Embryonic facial prominence (tissue), 1 donor: ENCODE results near the gene FITM1.

Experiments used
- DNase-seq: peaks from one replicate; pipeline ENCODE4 v3.0.0-alpha.2; 2016; ENCODE audit errors: extremely low spot score

The FITM1 gene

DNA sequence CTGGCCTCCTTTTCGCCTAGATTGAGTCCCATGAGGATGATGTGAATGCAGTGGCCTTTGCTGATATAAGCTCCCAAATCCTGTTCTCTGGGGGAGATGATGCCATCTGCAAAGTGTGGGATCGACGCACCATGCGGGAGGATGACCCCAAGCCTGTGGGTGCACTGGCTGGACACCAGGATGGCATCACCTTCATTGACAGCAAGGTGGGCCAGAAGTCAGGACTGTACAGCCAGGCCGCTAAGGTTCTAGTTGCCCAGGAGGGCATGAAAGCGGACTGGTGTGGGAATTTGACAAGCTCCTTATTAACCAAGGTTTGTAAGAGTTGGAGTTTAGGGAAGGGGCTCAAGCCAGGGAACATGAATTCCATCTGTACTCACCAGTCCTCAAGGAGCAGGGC, 10.8 kb upstream of the FITM1 start:
- no peak for DNase-seq

DNA sequence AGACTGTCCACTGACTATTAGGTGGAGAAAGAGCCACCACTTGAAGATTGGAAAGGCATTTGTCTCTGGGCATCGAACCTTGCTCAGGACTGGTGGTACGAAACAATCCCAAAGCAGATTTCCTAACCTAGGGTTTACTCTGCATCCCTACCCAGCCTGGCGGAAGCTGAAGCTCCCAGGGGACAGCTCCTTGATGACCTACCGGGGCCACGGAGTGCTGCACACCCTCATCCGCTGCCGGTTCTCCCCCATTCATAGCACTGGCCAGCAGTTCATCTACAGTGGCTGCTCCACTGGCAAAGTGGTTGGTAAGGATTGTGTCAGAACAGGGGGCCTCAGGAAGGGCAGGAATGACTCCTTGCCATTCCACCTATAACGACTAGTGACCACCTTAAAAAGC, 9.2 kb upstream of the FITM1 start:
- no peak for DNase-seq

GRCh38 chr14:24122416-24122815, 8.0 kb upstream of the FITM1 start:
- no peak for DNase-seq

DNA sequence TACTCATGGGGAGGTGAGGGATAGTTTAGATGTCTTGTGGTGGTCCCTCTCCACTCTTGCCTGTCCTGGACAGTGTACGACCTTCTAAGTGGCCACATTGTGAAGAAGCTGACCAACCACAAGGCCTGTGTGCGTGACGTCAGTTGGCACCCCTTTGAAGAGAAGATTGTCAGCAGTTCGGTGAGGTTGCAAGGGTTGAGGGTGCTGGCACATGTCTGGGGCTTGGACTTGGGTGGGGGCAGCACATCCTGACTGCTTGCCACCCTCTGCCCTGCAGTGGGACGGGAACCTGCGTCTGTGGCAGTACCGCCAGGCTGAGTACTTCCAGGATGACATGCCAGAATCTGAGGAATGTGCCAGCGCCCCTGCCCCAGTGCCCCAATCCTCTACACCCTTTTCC, 7.6 kb upstream of the FITM1 start:
- DNase-seq, result no peak

GRCh38 chr14:24123424-24124417, 6.7 kb upstream of the FITM1 start:
- DNase-seq, result no peak

GRCh38 chr14:24126939-24127338, 3.5 kb upstream of the FITM1 start:
- no peak for DNase-seq

DNA sequence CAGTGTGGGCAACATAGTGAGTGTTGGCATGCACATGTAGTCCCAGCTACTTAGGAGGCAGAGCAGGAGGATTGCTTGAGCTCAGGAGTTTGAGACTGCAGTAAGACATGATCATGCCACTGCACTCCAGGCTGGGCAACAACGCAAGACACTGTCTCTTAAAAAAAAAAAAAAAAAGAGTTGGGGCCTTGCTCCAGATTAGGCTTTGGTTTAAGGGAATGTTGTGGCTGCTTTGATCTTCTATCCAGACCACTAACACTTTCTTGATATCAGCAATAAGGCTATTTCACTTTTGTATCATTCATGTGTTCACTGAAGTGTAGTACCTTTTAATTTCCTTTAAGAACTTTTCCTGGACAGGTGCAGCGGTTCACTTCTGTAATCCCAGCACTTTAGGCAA, 2.8 kb upstream of the FITM1 start:
- no peak for DNase-seq

- DNase-seq, result no peak
Observed at GRCh38 chr14:24129410-24129998, 955 bp upstream of the FITM1 start.

DNA sequence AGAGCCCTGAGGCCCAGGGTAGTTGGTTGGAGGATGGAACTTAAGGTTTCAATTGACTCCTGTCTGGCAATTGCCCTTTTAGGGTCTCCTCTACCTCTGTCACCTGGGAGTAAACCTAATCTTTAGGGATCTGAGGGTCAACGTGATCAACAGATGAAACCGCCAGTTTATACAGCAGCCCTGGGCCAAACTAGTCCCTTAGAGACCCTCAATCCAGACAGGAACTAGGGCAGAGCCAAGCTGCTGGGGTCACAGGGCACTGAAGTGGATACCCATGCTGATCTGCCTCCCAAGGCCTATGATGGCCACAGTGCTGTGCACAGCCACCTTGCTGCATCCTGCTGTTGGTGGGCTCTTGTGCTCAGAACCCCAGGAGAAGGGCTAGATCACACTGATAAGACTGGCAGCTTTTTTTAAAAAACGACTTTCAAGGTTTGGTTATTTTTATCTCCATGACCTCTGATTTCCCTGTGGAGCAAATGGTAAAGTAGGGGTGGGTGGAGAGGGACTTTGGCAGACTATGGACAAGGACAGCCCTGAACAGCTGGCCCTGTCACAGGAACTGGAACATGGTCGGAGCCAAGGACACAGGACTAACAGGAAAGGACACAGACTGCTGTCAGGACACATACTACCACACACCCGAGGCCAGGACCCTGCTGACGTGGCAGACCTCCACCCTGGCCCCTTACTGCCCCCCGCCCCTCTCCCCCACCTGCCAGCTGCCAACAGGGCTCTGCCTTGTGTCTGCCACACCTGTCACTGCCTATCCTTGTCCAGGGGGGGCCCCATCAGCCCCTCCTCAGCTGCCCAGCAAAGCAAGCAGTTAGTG, 474 bp downstream of the FITM1 start:
- DNase-seq, result no peak

GRCh38 chr14:24131549-24131966, 1.1 kb downstream of the FITM1 start:
- DNase-seq, result no peak

GRCh38 chr14:24132061-24132685, 1.7 kb downstream of the FITM1 start:
- no peak for DNase-seq

GRCh38 chr14:24132976-24133375, 2.5 kb downstream of the FITM1 start:
- no peak for DNase-seq

DNA sequence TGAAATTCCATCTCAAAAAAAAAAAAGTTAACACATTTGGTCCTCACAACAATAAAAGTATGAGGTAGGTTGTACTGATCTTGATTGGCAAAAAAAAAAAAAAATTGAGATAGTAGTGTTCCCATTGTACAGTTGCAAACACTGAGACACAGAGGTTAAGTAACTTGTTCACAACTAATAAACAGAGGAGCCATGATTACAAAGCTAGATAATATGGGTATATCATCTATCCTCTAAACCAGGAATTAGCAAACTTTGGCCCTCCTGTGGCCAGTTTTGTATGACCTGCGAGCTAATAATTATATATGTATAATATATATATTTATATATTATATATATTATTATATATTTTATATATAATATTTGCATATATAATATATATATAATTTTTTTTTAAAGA, 3.3 kb downstream of the FITM1 start:
- no peak for DNase-seq

DNA sequence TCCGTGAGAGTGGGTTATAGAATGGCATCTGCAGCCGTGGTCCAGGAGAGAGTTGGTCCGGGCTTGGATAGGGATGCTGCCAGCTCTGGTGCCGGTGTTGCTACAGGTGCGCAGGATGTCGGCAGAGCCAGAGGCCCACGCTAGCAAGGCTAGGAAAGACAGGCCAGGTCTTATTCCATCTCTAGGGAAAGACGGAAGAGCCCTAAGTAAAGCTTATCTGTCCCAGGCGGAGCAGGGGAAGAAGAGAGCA, 5.0 kb downstream of the FITM1 start:
- no peak for DNase-seq

DNA sequence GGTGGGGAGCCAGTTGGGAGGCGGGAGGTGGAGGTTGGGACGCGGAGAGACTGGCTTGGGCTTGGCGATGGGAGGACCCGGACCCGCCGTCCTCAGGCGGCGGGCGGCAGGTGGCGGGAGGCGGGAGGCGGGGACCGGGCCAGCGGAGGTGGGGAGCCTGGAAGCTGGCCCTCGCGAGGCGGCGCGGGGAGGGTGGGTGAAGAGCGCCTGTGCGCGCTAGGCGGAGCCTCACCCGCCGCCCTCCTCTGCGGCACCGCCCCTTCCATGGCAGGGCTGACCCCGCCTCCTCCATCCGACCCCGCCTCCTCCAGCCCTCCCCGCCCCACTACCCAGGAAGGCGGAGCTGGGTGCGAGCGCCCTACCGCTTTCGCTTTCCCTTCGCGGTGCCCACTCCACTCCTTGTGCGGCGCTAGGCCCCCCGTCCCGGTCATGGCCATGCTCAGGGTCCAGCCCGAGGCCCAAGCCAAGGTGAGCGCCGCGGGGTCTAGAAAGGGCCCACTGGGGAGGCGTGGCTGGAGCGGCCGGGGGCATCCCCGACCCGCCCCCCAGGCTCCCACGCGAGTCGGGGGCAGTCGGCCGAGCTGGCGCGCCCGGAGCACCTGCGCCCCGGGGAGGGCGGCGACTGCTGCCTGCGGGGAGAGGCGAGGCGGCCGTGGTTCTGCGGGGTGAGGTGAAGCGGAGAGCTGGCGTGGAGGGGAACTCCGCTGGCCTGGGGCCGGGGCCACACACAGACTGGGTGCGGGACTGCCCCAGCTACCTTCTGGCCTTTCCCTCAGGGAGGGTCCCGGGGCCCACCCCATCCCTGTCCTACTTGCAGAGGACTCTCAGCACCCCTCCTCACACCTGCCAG, 5.6 kb downstream of the FITM1 start, which contains the start of gene PSME1:
PSME1 (plus strand) TSS at position 361 of the 850 bp plus-strand sequence; CDS start at position 430, 69 bp downstream.
- peak; percentile 82 for DNase-seq

- no peak for DNase-seq
Observed at GRCh38 chr14:24136684-24137528, 6.4 kb downstream of the FITM1 start.

GRCh38 chr14:24137529-24138395, 7.3 kb downstream of the FITM1 start:
- no peak for DNase-seq

- DNase-seq, result no peak
Observed at GRCh38 chr14:24138396-24139271, 8.2 kb downstream of the FITM1 start.
